Small intestine (tissue), 7 donors: ENCODE measurements around the gene COMMD10. TPM values are rescaled to one million over a fixed set of nuclear protein-coding genes. Genes with fewer than 3 reads are reported as not detected.
"Not testable (repeated sequence)": the region's sequence is repeated elsewhere in the genome, so short reads cannot be mapped to it uniquely, and the experiment has no call there.

Experiments
- DNase-seq, 2 donors: peaks; one replicate each; pipeline versions ENCODE4 v3.0.0 to v3.0.0-alpha.2; 2013
- FAIRE-seq: peaks from 2 replicates; lab custom pipeline; 2012; peaks lifted over from hg19 to GRCh38; lab: Jason Lieb, UNC
- H3K27ac ChIP-seq, 3 donors: one replicate each; pipeline ENCODE4 v1.5.1; 2013; ENCODE audit warnings: low read length in 2 of 3, mild to moderate bottlenecking in 2 of 3, control low read depth in 1 of 3, inconsistent platforms in 1 of 3, low read depth in 1 of 3, moderate library complexity in 1 of 3
- H3K27me3 ChIP-seq, 3 donors: one replicate each; pipeline ENCODE4 v1.6.1; 2013; ENCODE audit warnings: low read length in 3 of 3, inconsistent platforms in 1 of 3; ENCODE audit not compliant: control insufficient read depth in 3 of 3, insufficient read depth in 3 of 3
- H3K36me3 ChIP-seq, 3 donors: one replicate each; pipeline ENCODE4 v1.6.1; 2013; ENCODE audit warnings: low read length in 3 of 3, inconsistent platforms in 1 of 3, low read depth in 1 of 3, mild to moderate bottlenecking in 1 of 3, moderate library complexity in 1 of 3; ENCODE audit not compliant: control insufficient read depth in 3 of 3, insufficient read depth in 2 of 3
- H3K4me1 ChIP-seq, 3 donors: one replicate each; pipeline ENCODE4 v1.6.1; 2013; ENCODE audit warnings: low read length in 2 of 3, inconsistent platforms in 1 of 3, low read depth in 1 of 3, mild to moderate bottlenecking in 1 of 3, moderate library complexity in 1 of 3; ENCODE audit not compliant: control insufficient read depth in 3 of 3, insufficient read depth in 2 of 3
- H3K4me3 ChIP-seq, 3 donors: one replicate each; pipeline ENCODE4 v1.5.1; 2013; ENCODE audit warnings: low read length in 3 of 3, control low read depth in 1 of 3, inconsistent platforms in 1 of 3, low read depth in 1 of 3, mild to moderate bottlenecking in 1 of 3, moderate library complexity in 1 of 3
- H3K9me3 ChIP-seq, 2 donors: one replicate each; pipeline ENCODE4 v1.6.1; 2013; ENCODE audit warnings: low read depth in 1 of 2, low read length in 1 of 2; ENCODE audit not compliant: control insufficient read depth in 2 of 2, insufficient read depth in 1 of 2
- WGBS, 3 donors: extraction: QIAGEN DNeasy Blood & Tissue Kit; methylation state at CpG; one replicate each; pipeline ENCODE4 v1.1.7; 2013; 5-methylcytosine and 5-hydroxymethylcytosine counted together
- polyA plus RNA-seq, 4 donors: library from polyadenylated mRNA; stranded (reverse) in 3 of 4; unstranded in 1 of 4; fragments of 200-250 nt in 3 of 4; fragments of 120-200 nt in 1 of 4; gene quantifications; one replicate each; pipeline versions ENCODE4 v1.2.1 to v1.2.3, GENCODE V29; 2013
- donor health status: healthy with polysubstance abuse.
- donor health status: control.
- donor health status: control.
- donor health status: Bipolar disorder and iron deficiency.
- donor health status: healthy.

Gene COMMD10
- polyA plus RNA-seq, 4 donors = 19.7 to 70.3 (median 23.2) TPM

GRCh38 chr5:116076496-116076895 is 8.3 kb upstream of the COMMD10 start:
- DNase-seq (no peak), FAIRE-seq (no peak)
- no peak overlapping the region for H3K27ac ChIP-seq
- no peaks in the 10 kb centered on the region for H3K9me3 ChIP-seq
- H3K4me3 ChIP-seq = no peak overlapping the region
- H3K4me1 ChIP-seq = no peaks in the 10 kb centered on the region
- no peaks in the 10 kb centered on the region for H3K27me3 ChIP-seq
- H3K36me3 ChIP-seq = peaks cover 0 to 3% (median 0%) of the 10 kb centered on the region in 3 donors
- 67 to 88% (median 69%) methylated on average over 1 of the region's 1 CpG for WGBS, 3 donors

- WGBS, 3 donors = 88 to 93% (median 89%) methylated on average over 5 of the region's 5 CpGs
- DNase-seq (no peak), FAIRE-seq (no peak)
- H3K4me3 ChIP-seq = no peak overlapping the region
- H3K4me1 ChIP-seq = no peaks in the 10 kb centered on the region
- no peaks in the 10 kb centered on the region for H3K9me3 ChIP-seq
- peaks cover 0 to 3% (median 0%) of the 10 kb centered on the region in 3 donors for H3K36me3 ChIP-seq
- H3K27me3 ChIP-seq = no peaks in the 10 kb centered on the region
- no peak overlapping the region for H3K27ac ChIP-seq
These were observed 6.6 kb upstream of the COMMD10 start for GRCh38 chr5:116078199-116078598.

- Histone ChIP-seq H3K27ac (peak overlapping the region in 1 of 3 donors; percentile 91), H3K36me3 (peaks cover 0 to 6% (median 0%) of the 10 kb centered on the region in 3 donors), H3K27me3 (no peaks in the 10 kb centered on the region), H3K4me3 (peak overlapping the region; percentile 88 to 95 (median 94)), H3K9me3 (no peaks in the 10 kb centered on the region), H3K4me1 (peaks cover 0 to 21% (median 11%) of the 10 kb centered on the region in 3 donors)
- DNase-seq = peak; percentile 26 to 66
- FAIRE-seq = no peak
- 7 to 16% (median 7%) methylated on average over 11 of the region's 11 CpGs for WGBS, 3 donors
These were observed 536 bp upstream of the COMMD10 start for GRCh38 chr5:116084287-116084691.

DNA sequence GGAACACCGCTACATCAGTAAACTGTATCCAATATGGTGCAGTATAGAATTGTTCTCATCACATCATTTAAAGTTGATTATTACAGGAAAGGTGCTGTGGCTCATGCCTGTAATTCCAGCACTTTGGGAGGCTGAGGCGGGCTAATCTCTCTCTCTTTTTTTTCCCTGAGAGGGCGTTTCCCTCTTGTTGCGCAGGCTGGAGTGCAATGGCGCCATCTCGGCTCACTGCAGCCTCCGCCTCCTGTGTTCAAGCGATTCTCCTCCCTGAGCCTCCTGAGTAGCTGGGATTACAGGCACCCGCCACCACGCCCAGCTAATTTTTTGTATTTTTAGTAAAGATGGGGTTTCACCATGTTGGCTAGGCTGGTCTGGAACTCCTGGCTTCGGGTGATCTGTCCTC is 1.5 kb downstream of the COMMD10 start:
- not testable (repeated sequence) for H3K36me3 ChIP-seq, DNase-seq, FAIRE-seq, H3K4me3 ChIP-seq, H3K9me3 ChIP-seq, H3K27ac ChIP-seq, H3K27me3 ChIP-seq
- 99% methylated on average over 11 of the region's 11 CpGs for WGBS, 3 donors
- H3K4me1 ChIP-seq = peaks cover 0 to 35% (median 11%) of the 10 kb centered on the region in 3 donors

DNA sequence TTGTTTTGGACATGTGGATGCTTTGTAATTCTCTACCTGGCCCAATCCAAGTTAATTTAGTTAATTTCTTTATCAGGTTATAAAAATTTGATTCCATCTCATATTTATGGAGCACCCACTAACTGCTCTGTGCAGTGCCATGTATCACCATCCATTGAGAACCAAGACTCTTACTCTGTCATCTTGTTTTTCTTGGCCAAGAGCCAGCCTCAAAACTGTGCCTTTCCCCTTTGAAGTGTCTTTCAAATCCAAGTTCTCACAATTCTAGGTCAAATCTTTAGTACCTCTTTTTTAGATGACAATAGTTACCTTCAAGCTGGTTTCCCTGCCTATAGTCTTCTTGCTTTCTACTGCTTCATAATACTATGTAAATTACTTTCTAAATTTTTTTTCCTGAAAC is 3.2 kb downstream of the COMMD10 start:
- no peak overlapping the region for H3K4me3 ChIP-seq
- no peaks in the 10 kb centered on the region for H3K9me3 ChIP-seq
- DNase-seq (no peak), FAIRE-seq (no peak)
- no peak overlapping the region for H3K27ac ChIP-seq
- H3K36me3 ChIP-seq = peaks cover 2 to 7% (median 3%) of the 10 kb centered on the region in 3 donors
- peaks cover 0 to 35% (median 11%) of the 10 kb centered on the region in 3 donors for H3K4me1 ChIP-seq
- H3K27me3 ChIP-seq = no peaks in the 10 kb centered on the region

- DNase-seq (peak in 1 of 2 donors; percentile 74), FAIRE-seq (no peak)
- H3K36me3 ChIP-seq = peaks cover 7 to 9% (median 8%) of the 10 kb centered on the region in 3 donors
- H3K9me3 ChIP-seq = no peaks in the 10 kb centered on the region
- WGBS, 3 donors = 77 to 91% (median 80%) methylated on average over 3 of the region's 3 CpGs
- no peak overlapping the region for H3K4me3 ChIP-seq
- H3K27ac ChIP-seq = peak overlapping the region in 1 of 3 donors; percentile 53
- H3K27me3 ChIP-seq = no peaks in the 10 kb centered on the region
- H3K4me1 ChIP-seq = peaks cover 0 to 29% (median 6%) of the 10 kb centered on the region in 3 donors
These were observed 5.5 kb downstream of the COMMD10 start for GRCh38 chr5:116090302-116090701.

GRCh38 chr5:116091416-116091815 is 6.6 kb downstream of the COMMD10 start:
- Histone ChIP-seq H3K36me3 (peaks cover 6 to 9% (median 7%) of the 10 kb centered on the region in 3 donors), H3K4me1 (peaks cover 0 to 24% (median 0%) of the 10 kb centered on the region in 3 donors), H3K27ac (no peak overlapping the region), H3K4me3 (no peak overlapping the region), H3K27me3 (no peaks in the 10 kb centered on the region), H3K9me3 (no peaks in the 10 kb centered on the region)
- DNase-seq = no peak
- WGBS, 3 donors = 2 to 94% (median 7%) methylated on average over 1 of the region's 1 CpG
- no peak for FAIRE-seq

DNA sequence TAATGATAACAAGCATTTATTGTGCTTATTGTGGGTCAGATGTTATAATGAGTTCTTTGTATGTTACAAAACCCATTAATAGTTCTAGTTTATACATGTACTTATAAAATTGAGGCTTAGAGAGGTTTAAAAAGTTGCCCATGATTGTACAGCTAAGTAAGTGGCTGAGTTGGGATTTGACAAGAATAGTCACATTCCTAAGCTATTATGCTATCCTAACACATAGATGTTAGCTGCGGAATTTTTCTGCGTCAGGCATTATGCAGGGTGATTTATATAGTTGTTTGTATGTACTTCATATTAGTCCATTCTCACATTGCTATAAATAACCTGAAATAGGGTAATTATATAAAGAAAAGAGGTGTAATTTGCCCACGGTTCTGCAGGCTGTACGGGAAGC is 12.5 kb downstream of the COMMD10 start:
- 91 to 99% (median 98%) methylated on average over 4 of the region's 4 CpGs for WGBS, 3 donors
- H3K36me3 ChIP-seq = peaks cover 6 to 9% (median 7%) of the 10 kb centered on the region in 3 donors
- H3K4me1 ChIP-seq = no peaks in the 10 kb centered on the region
- H3K27me3 ChIP-seq = no peaks in the 10 kb centered on the region
- no peak for FAIRE-seq
- DNase-seq = no peak
- no peak overlapping the region for H3K4me3 ChIP-seq
- H3K27ac ChIP-seq = no peak overlapping the region
- H3K9me3 ChIP-seq = no peaks in the 10 kb centered on the region

- H3K4me3 ChIP-seq = no peak overlapping the region
- H3K4me1 ChIP-seq = no peaks in the 10 kb centered on the region
- DNase-seq (no peak), FAIRE-seq (no peak)
- WGBS, 3 donors = 77 to 98% (median 92%) methylated on average over 2 of the region's 2 CpGs
- no peak overlapping the region for H3K27ac ChIP-seq
- H3K27me3 ChIP-seq = no peaks in the 10 kb centered on the region
- peaks cover 0 to 4% (median 0%) of the 10 kb centered on the region in 3 donors for H3K36me3 ChIP-seq
- H3K9me3 ChIP-seq = no peaks in the 10 kb centered on the region
These were observed 14.2 kb downstream of the COMMD10 start for GRCh38 chr5:116098998-116099397.
